ENCODE data around the gene AQP1. TPM values are rescaled to one million over a fixed set of nuclear protein-coding genes. Genes with fewer than 3 reads are reported as not detected.

Gene AQP1
- total and polyA plus RNA-seq, 7 donors = 75.0 to 229 (median 97.8) TPM

DNA sequence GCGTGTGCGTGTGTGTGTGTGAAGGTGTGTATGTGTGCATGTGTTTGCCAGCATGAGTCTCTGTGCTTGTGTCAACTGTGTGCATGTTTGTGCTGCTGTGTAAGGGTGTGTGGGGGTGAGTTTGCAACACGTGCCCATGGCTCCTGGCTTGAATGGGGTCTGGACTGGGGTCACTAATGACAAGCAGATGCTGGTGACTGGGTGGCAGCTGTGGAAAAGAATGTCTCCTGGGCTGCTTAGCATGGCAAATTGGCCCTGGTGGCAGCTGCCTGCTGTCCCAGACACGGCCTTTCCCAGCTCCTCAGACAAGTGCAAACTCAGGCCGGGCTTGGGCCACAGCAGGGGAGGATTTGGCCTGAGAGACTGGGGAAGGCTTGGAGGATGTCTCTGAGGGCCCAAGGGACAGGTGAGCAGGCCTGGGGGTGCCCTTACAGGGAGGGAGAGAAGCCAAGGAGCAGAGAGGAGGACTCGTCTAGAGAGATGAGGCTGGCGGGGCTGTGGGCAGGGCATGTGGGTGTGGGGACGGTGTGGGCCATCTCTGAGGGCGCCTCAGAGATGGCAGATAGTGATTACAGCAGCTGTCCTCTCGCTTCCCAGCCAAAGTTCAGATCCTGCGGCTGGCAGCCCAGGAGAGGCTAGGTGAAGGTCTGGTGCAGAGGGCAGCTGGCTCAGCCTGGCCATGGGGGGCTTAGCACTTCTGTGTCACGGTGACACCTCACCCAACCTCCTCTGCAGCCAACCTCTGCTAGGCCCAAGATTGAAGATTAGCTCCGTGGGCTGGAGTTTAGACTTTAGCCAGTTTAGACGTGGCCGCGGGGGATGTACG lies 1.5 kb downstream of the AQP1 start:
- DNase-seq (no peak), ATAC-seq (peak in 1 of 4 donors; percentile 30)
- Histone ChIP-seq H3K27me3 (ENCODE audit: insufficient read depth in 3 of 3, low read length in 2 of 3) (no peaks in the 10 kb centered on the region), H3K9me3 (no peaks in the 10 kb centered on the region), H3K27ac (no peak overlapping the region), H3K4me1 (peaks cover 5% of the 10 kb centered on the region), H3K4me3 (peak overlapping the region; percentile 60), H3K36me3 (ENCODE audit: insufficient read depth in 1 of 2, low read depth in 1 of 2) (no peaks in the 10 kb centered on the region)
- TF ChIP-seq, protein P1, sequence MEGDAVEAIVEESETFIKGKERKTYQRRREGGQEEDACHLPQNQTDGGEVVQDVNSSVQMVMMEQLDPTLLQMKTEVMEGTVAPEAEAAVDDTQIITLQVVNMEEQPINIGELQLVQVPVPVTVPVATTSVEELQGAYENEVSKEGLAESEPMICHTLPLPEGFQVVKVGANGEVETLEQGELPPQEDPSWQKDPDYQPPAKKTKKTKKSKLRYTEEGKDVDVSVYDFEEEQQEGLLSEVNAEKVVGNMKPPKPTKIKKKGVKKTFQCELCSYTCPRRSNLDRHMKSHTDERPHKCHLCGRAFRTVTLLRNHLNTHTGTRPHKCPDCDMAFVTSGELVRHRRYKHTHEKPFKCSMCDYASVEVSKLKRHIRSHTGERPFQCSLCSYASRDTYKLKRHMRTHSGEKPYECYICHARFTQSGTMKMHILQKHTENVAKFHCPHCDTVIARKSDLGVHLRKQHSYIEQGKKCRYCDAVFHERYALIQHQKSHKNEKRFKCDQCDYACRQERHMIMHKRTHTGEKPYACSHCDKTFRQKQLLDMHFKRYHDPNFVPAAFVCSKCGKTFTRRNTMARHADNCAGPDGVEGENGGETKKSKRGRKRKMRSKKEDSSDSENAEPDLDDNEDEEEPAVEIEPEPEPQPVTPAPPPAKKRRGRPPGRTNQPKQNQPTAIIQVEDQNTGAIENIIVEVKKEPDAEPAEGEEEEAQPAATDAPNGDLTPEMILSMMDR (IDR thresholded peaks at IDR 0.05) = no peak
- intact Hi-C loops (cut with DNase I) = no loop called here
- WGBS, 3 donors = 34 to 48% (median 39%) methylated on average over 16 to 17 of the region's 17 CpGs

DNA sequence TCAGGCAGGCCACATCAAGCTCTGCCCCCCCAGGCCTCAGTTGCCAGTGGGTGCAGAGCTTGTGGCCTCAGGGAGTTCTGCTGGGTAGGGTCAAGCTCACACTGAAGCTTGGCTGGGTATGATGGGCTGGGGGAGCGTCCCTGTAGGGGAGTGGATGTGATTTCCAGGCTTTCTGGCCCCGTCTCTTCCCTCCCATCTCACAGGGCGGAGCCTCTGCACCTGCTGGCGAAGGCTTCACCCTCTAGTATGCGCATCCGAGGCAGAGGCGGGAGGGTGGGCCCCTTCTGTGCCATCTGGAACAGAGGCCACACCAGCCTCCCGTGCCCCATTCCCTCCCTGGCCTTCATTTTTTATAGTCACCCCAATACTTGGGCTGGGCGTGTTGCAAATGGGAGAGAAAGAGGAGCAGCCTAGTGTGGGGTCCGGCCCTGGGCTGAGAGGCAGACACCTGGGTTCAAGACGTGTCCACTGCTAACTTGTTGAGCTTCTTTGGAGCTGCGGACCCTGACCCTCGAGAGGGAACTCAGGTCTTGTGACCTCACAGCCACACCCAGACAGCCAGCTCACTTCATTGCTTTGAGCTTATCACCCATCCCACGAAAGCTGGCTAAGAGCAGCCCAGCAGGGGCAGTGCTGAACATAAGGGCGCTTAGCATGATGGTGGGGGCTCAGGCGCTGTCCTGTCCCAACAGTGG lies 2.3 kb downstream of the AQP1 start:
- H3K9me3 ChIP-seq = no peaks in the 10 kb centered on the region
- DNase-seq = no peak
- WGBS, 3 donors = 74 to 80% (median 80%) methylated on average over 16 of the region's 16 CpGs
- peaks cover 5% of the 10 kb centered on the region for H3K4me1 ChIP-seq
- TF ChIP-seq, protein P1 (IDR thresholded peaks at IDR 0.05) = no peak
- ATAC-seq = no peak
- intact Hi-C loops (cut with DNase I) = no loop called here
- peak overlapping the region; percentile 46 for H3K27ac ChIP-seq
- H3K36me3 ChIP-seq (ENCODE audit: insufficient read depth in 1 of 2, low read depth in 1 of 2) = no peaks in the 10 kb centered on the region
- H3K27me3 ChIP-seq (ENCODE audit: insufficient read depth in 3 of 3, low read length in 2 of 3) = no peaks in the 10 kb centered on the region
- H3K4me3 ChIP-seq = peak overlapping the region; percentile 60

DNA sequence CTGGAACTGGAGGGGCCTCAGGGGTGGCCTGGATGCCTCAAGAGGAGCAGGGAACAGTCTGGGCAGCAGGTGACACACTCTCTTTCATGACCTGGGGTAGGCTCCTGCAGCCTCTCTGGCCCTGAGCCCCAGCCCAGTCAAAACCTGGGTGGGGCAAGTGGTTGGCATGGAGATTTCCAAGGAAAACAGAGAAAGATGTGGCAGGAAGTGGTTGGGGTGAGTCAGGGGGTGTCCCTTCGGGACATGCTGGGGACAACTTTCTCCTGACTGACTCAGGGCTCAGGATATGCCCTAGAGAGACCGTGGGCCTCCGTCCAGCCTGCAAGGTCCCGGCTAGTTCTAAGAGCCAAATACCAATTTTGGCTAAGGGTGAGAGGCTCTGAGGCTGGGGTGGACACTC lies 2.9 kb downstream of the AQP1 start:
- H3K27me3 ChIP-seq (ENCODE audit: insufficient read depth in 3 of 3, low read length in 2 of 3) = no peaks in the 10 kb centered on the region
- H3K36me3 ChIP-seq (ENCODE audit: insufficient read depth in 1 of 2, low read depth in 1 of 2) = no peaks in the 10 kb centered on the region
- ATAC-seq (peak in 2 of 4 donors; percentile 11 to 15), DNase-seq (peak in 1 of 2 donors; percentile 66)
- no peaks in the 10 kb centered on the region for H3K9me3 ChIP-seq
- intact Hi-C loops (cut with DNase I) = no loop called here
- TF ChIP-seq, protein P1 (IDR thresholded peaks at IDR 0.05) = no peak
- H3K4me3 ChIP-seq = peak overlapping the region; percentile 60
- peak overlapping the region; percentile 46 for H3K27ac ChIP-seq
- peaks cover 10% of the 10 kb centered on the region for H3K4me1 ChIP-seq
- 46 to 72% (median 68%) methylated on average over 4 of the region's 4 CpGs for WGBS, 3 donors

DNA sequence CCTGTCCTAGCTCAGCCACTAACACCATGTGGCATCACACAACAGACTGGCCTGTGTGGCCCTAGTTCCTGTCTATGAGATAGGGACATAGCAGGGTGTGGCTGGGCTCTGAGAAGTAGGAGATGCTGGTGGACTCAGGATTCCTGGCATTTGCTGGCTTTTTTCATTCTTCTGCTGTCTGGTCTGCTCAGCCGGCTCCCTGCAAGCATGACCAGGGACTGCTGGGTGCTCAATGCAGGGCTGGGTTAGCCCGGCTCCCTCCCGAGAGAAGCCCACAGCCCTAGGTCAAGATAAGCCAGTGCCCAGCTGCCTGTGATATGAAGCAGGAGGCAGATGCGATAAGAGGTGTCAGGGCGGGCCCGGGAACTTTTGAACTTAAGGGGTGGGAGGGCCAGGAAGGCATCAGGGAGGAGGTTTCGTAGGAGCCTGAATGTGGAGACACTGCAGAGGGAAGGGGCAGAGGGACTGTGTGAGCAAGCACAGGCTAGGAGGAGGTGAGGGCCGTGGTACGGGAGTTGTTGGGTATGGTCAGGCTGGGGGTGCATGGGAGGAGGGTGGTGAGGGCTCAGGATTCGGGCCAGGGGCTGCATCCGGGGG lies 3.5 kb downstream of the AQP1 start:
- H3K4me1 ChIP-seq = peaks cover 15% of the 10 kb centered on the region
- peak in 1 of 2 donors; percentile 32 for DNase-seq
- H3K36me3 ChIP-seq (ENCODE audit: insufficient read depth in 1 of 2, low read depth in 1 of 2) = no peaks in the 10 kb centered on the region
- TF ChIP-seq, protein P1 (IDR thresholded peaks at IDR 0.05) = no peak
- no peak for ATAC-seq
- peak overlapping the region; percentile 60 for H3K4me3 ChIP-seq
- intact Hi-C loops (cut with DNase I) = no loop called here
- no peak overlapping the region for H3K27ac ChIP-seq
- H3K27me3 ChIP-seq (ENCODE audit: insufficient read depth in 3 of 3, low read length in 2 of 3) = no peaks in the 10 kb centered on the region
- H3K9me3 ChIP-seq = no peaks in the 10 kb centered on the region
- WGBS, 3 donors = 71 to 80% (median 80%) methylated on average over 11 of the region's 11 CpGs
